Fibroblast of lung (primary cell): ENCODE data around the gene TRIM24.

ENCODE experiments used
- EZH2 ChIP-seq: IDR thresholded peaks from 2 replicates; pipeline ENCODE4 v1.5.1; 2012; ENCODE audit warnings: low read length, control low read depth, mild to moderate bottlenecking; ENCODE audit errors: missing control alignments
- TF ChIP-seq, protein P1 (sequence below), 2 donors: IDR thresholded peaks in 1 of 2; conservative IDR thresholded peaks in 1 of 2; 1 replicate in 1 of 2; 2 replicates in 1 of 2; pipeline ENCODE4 v1.5.1; 2011 to 2012; ENCODE audit warnings: low read length in 2 of 2, control low read depth in 1 of 2, inconsistent platforms in 1 of 2, low read depth in 1 of 2, mild to moderate bottlenecking in 1 of 2

GRCh38 chr7:138585283-138585993, 125.4 kb downstream of the TRIM24 start:
- TF ChIP-seq, protein P1, sequence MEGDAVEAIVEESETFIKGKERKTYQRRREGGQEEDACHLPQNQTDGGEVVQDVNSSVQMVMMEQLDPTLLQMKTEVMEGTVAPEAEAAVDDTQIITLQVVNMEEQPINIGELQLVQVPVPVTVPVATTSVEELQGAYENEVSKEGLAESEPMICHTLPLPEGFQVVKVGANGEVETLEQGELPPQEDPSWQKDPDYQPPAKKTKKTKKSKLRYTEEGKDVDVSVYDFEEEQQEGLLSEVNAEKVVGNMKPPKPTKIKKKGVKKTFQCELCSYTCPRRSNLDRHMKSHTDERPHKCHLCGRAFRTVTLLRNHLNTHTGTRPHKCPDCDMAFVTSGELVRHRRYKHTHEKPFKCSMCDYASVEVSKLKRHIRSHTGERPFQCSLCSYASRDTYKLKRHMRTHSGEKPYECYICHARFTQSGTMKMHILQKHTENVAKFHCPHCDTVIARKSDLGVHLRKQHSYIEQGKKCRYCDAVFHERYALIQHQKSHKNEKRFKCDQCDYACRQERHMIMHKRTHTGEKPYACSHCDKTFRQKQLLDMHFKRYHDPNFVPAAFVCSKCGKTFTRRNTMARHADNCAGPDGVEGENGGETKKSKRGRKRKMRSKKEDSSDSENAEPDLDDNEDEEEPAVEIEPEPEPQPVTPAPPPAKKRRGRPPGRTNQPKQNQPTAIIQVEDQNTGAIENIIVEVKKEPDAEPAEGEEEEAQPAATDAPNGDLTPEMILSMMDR (conservative IDR thresholded peaks at IDR 0.05 in 1 of 2, IDR thresholded peaks at IDR 0.05 in 1 of 2; ENCODE audit: low read depth in 1 of 2, low read length in 2 of 2) = no peak
- no peak for TF ChIP-seq EZH2
